Epithelial cell of esophagus (primary cell): Measurements from ENCODE around the gene FABP1.

Experiments
- DNase-seq: peaks from one replicate; pipeline ENCODE4 v3.0.0; 2010; ENCODE audit warnings: low read depth
- H3K4me3 ChIP-seq: 2 replicates; pipeline ENCODE4 v1.5.1; 2011; ENCODE audit warnings: mild to moderate bottlenecking, low read length, control low read depth
- CTCF ChIP-seq: IDR thresholded peaks from 2 replicates; pipeline ENCODE4 v1.5.1; 2011; ENCODE audit warnings: low read depth, mild to moderate bottlenecking, low read length, control low read depth, inconsistent platforms; ENCODE audit not compliant: insufficient read depth; ENCODE audit errors: missing control alignments

FABP1 gene

DNA sequence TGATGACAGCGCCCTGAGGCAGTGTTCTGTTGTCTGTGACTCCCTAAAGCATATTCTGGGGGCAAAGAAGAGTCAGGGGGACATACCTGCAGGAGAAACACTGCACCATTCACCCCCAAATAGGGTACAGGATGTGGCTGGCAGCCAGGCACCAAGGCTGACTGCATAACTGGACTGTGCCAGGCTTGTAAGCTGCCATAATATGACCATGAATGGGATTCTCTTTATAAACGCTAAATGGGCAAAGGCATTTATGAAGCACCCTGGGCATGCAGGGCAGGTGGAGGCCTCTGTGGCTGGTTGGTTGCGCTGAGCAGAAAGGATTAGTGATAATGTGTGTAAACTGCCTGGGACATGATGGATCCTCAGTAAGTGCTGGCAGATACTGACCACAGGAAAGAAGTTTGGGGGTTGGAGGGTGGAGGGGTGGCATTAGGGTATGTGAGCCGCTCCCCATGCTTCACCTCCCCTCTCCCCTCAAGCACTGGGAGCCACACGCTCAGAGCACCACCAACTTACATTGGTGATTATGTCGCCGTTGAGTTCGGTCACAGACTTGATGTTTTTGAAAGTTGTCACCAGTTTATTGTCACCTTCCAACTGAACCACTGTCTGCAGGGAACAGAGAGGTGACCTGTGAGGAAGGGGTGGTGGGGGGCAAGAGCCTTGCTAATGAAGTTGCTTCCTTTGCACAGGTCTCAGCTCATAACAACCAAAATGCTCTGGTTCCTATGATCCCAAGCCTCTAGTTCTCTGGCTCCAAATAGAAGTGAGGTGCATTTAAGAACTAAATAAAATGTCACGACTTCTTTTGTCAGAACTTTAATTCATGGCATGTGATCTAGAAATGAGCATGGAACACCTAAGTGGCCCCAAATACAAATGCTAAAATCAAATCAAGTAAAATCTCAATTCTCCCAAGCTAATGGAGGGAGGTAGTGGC is 3.6 kb downstream of the FABP1 start:
- H3K4me3 ChIP-seq = no peak overlapping the region
- no peak for DNase-seq
- no peak for TF ChIP-seq CTCF

DNA sequence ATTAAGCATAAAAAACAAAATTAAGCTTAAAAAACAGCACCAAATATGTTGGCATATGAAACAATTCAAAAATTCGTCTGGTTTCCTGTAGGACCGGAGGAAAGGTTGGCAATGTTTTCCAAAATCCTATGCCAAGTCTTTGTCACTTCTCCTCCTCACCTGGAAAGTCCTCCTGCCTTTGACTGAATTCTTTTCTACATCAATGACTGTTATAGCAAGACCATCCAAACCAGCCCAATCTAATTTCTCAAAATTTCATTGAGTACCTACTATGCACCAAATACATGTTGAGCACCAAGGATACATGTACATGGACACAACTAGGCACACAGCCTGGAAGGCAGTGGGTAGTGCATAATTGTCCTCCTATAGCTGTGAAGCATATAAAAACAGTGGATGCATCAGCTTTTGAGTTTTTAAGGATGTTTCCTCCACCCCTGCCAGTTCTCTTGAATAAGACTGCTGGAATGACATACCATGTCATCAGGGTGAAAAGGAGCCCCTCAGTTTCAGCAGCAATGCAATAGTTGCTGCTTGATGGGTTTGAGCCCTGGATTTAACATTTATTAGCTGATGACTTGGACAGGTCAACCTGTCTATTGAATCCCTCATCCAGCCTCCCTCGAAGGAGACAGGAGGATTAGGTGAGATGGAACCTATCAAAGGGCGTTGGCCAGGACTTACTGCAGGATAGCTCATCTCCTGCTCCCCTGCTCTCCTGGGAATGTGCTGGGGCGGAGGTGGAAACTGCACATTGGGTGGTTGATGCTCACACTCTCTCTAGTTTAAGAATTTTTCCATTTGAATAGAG is 4.5 kb downstream of the FABP1 start:
- no peak for DNase-seq
- no peak overlapping the region for H3K4me3 ChIP-seq
- TF ChIP-seq CTCF = no peak

DNA sequence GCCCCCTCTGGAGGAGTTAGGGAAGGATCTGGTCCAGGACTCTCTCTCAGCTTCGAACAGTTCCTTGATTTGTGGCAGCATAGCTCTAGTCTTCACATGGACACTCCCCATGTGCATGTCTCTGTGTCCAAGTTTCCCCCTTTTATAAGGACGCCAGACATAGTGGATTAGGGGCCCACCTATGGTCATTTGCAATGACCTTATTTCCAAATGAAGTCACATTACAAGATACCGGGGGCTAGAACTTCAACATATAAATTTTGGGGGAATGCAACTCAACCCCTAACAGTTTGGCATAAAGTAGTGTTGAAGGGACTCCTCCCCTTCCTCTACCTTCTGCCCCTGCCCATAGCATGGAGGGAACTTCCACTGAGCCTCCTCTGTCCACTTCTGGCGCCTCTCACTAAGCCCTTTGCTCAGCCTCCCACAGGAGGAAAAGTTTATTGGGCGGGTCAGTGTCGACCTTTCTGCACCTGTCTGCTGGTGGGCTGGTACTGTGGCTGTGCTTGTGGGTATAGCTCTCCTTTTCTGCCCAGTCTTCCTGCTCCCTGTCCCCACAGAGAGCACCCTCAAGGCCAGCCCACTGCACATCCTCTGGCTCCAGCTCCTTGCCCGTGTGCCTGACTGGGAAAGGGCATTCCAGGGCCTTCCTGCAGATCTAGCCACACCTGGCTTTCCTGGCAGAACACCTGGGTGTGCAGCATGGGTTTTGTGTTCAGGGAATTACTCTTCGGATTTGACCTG is 5.5 kb downstream of the FABP1 start:
- DNase-seq = no peak
- no peak overlapping the region for H3K4me3 ChIP-seq
- no peak for TF ChIP-seq CTCF

- TF ChIP-seq CTCF = no peak
- DNase-seq = no peak
- no peak overlapping the region for H3K4me3 ChIP-seq
Observed at GRCh38 chr2:88121678-88122077, 6.2 kb downstream of the FABP1 start.

DNA sequence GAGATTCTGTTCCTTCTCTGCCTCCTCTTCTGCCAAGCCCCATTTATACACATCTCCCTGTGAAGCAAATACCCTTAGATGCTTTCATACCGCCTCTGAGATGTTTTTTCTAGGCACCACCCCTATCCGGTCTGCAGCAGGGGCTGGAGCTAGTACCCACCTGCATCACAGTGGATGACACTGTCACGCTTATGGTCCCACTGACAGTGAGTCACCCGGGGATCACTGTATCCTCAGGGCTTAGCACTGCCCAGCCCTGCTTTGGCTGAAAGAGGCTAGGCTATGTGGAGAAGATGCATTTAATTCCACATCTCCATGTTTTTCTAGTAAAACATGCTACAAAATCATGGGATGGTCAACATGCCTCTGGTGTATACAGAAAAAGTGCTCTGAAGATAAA is 9.9 kb downstream of the FABP1 start:
- no peak for TF ChIP-seq CTCF
- DNase-seq = no peak
- H3K4me3 ChIP-seq = no peak overlapping the region

DNA sequence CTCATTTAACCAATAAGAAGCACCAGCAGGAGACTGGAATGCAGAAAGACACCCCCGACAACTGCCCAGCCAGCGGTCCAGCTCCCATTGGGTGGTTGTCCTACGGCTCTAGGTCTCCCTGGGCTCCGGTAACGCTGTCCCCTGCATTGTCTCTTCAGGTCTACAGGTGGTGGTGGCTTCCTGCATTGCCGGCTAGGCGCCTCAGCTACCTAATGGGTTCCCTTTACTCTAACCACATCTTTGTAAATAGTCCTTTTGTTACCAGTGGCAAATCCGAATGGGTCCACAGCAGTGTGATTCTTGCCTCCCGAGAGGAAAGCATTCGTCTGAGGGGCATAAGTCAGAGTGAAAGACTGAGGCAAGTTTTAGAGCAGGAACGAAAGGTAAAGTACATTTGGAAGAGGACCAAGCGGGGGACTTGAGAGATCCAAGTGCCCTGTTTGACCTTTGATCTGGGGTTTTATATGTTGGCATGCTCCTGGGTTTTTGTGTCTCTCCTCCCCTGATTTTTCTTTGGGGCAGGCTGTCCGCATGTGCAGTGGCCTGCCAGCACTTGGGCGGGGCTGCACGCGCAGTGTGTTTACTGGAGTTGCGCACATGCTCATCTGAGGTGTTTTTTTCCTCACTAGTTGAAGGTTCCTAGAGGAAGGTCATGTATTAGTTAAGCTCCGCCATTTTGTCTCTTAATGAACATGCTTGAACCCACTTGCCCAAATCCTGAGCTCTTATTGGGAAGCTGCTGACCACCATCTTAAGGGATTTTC is 11.0 kb downstream of the FABP1 start:
- no peak overlapping the region for H3K4me3 ChIP-seq
- DNase-seq = no peak
- TF ChIP-seq CTCF = no peak
